CD4-positive, CD25-positive, alpha-beta regulatory T cell (primary cell): ENCODE data around the gene TREML1. TPM values are rescaled to one million over a fixed set of nuclear protein-coding genes. Genes with fewer than 3 reads are reported as not detected.
A peak's percentile ranks its signal among the peaks of the same experiment; 100 is the strongest.

Experiments used
- ATAC-seq, 2 donors: fragments of 150-1000 bp; cut with Tn5 transposase; one replicate each; pipeline ENCODE4 v1.10.0; 2021; ENCODE audit warnings: low read depth in 2 of 2, moderate number of reproducible peaks in 2 of 2, moderate library complexity in 1 of 2
- DNase-seq, 3 donors: peaks; one replicate each; pipeline versions ENCODE4 v3.0.0 to v3.0.0-alpha.2; 2012 to 2022; ENCODE audit warnings: mixed read lengths in 1 of 3
- H3K27ac ChIP-seq: one replicate; pipeline ENCODE4 v1.7.0; 2013; ENCODE audit warnings: mild to moderate bottlenecking, low read length; ENCODE audit not compliant: insufficient read depth, poor library complexity, severe bottlenecking
- H3K27me3 ChIP-seq: one replicate; pipeline ENCODE4 v1.7.0; 2013; ENCODE audit warnings: low read length; ENCODE audit not compliant: control insufficient read depth, insufficient read depth
- H3K36me3 ChIP-seq: one replicate; pipeline ENCODE4 v1.7.0; 2013; ENCODE audit warnings: mild to moderate bottlenecking, low read length, moderate library complexity; ENCODE audit not compliant: control insufficient read depth, insufficient read depth
- H3K4me1 ChIP-seq: 2 replicates; pipeline ENCODE4 v1.7.0; 2013; ENCODE audit warnings: mild to moderate bottlenecking, low read length; ENCODE audit not compliant: insufficient read depth, control insufficient read depth, poor library complexity, severe bottlenecking
- H3K4me3 ChIP-seq: one replicate; pipeline ENCODE4 v1.7.0; 2013; ENCODE audit warnings: low read depth, mild to moderate bottlenecking, low read length, moderate library complexity
- H3K9me3 ChIP-seq, 2 experiments: 1 replicate in 1 of 2; 2 replicates in 1 of 2; pipeline ENCODE4 v1.7.0; 2013; ENCODE audit warnings: low read length in 2 of 2, mild to moderate bottlenecking in 1 of 2, moderate library complexity in 1 of 2; ENCODE audit not compliant: control insufficient read depth in 2 of 2
- H3K27ac Mint-ChIP-seq, 3 donors: one replicate each; pipeline ENCODE4 v1.8.0; 2020 to 2022; ENCODE audit warnings: mild to moderate bottlenecking in 3 of 3, mixed read lengths in 3 of 3, moderate library complexity in 2 of 3
- H3K27me3 Mint-ChIP-seq: one replicate; pipeline ENCODE4 v1.8.0; 2022; ENCODE audit warnings: mild to moderate bottlenecking, mixed read lengths
- H3K36me3 Mint-ChIP-seq: one replicate; pipeline ENCODE4 v1.8.0; 2020; ENCODE audit warnings: mixed read lengths
- H3K4me1 Mint-ChIP-seq, 4 donors: one replicate each; pipeline ENCODE4 v1.8.0; 2020 to 2022; ENCODE audit warnings: mixed read lengths in 4 of 4, mild to moderate bottlenecking in 1 of 4
- H3K4me3 Mint-ChIP-seq, 4 donors: one replicate each; pipeline ENCODE4 v1.8.0; 2020 to 2022; ENCODE audit warnings: mild to moderate bottlenecking in 4 of 4, mixed read lengths in 4 of 4, moderate library complexity in 3 of 4
- H3K9me3 Mint-ChIP-seq, 7 donors: one replicate each; pipeline ENCODE4 v1.8.0; 2020 to 2022; ENCODE audit warnings: mixed read lengths in 7 of 7, mild to moderate bottlenecking in 3 of 7, moderate library complexity in 2 of 7
- polyA plus RNA-seq, 4 donors: library from polyadenylated mRNA; unstranded; fragments of 300-500 nt; fragmentation: Illumina TruSeq; gene quantifications; one replicate each; pipeline ENCODE4 v1.2.3, GENCODE V29; 2021
- total RNA-seq: library from RNA; stranded (reverse); gene quantifications from one replicate; pipeline ENCODE4 v1.2.3, GENCODE V29; 2022

The TREML1 gene
- total and polyA plus RNA-seq, 5 donors from 2014 or later: 4.8 TPM; not detected in 4

GRCh38 chr6:41157323-41157722 lies 3.2 kb upstream of the TREML1 start:
- H3K27ac ChIP-seq: no peak overlapping the region
- Mint-ChIP-seq H3K27ac (no peak overlapping the region), H3K36me3 (no peaks in the 10 kb centered on the region), H3K9me3 (peaks cover 0 to 2% (median 0%) of the 10 kb centered on the region in 7 donors), H3K4me3 (no peak overlapping the region), H3K27me3 (peaks cover 11% of the 10 kb centered on the region), H3K4me1 (peaks cover 0 to 3% (median under 1%) of the 10 kb centered on the region in 4 donors)
- H3K27me3 ChIP-seq: no peaks in the 10 kb centered on the region
- DNase-seq (no peak), ATAC-seq (no peak)
- no peaks in the 10 kb centered on the region for H3K4me1 ChIP-seq
- no peaks in the 10 kb centered on the region for H3K9me3 ChIP-seq
- no peaks in the 10 kb centered on the region for H3K36me3 ChIP-seq
- no peak overlapping the region for H3K4me3 ChIP-seq

GRCh38 chr6:41156771-41157170 lies 2.6 kb upstream of the TREML1 start:
- no peaks in the 10 kb centered on the region for H3K9me3 ChIP-seq
- no peak for DNase-seq
- ATAC-seq: no peak
- no peaks in the 10 kb centered on the region for H3K27me3 ChIP-seq
- no peaks in the 10 kb centered on the region for H3K36me3 ChIP-seq
- Mint-ChIP-seq H3K27ac (no peak overlapping the region), H3K4me1 (peaks cover 0 to 3% (median under 1%) of the 10 kb centered on the region in 4 donors), H3K27me3 (peaks cover 11% of the 10 kb centered on the region), H3K9me3 (peaks cover 0 to 2% (median 0%) of the 10 kb centered on the region in 7 donors), H3K4me3 (no peak overlapping the region), H3K36me3 (no peaks in the 10 kb centered on the region)
- no peaks in the 10 kb centered on the region for H3K4me1 ChIP-seq
- H3K4me3 ChIP-seq: no peak overlapping the region
- no peak overlapping the region for H3K27ac ChIP-seq

GRCh38 chr6:41156001-41156400 lies 1.9 kb upstream of the TREML1 start:
- no peak overlapping the region for H3K4me3 Mint-ChIP-seq

DNA sequence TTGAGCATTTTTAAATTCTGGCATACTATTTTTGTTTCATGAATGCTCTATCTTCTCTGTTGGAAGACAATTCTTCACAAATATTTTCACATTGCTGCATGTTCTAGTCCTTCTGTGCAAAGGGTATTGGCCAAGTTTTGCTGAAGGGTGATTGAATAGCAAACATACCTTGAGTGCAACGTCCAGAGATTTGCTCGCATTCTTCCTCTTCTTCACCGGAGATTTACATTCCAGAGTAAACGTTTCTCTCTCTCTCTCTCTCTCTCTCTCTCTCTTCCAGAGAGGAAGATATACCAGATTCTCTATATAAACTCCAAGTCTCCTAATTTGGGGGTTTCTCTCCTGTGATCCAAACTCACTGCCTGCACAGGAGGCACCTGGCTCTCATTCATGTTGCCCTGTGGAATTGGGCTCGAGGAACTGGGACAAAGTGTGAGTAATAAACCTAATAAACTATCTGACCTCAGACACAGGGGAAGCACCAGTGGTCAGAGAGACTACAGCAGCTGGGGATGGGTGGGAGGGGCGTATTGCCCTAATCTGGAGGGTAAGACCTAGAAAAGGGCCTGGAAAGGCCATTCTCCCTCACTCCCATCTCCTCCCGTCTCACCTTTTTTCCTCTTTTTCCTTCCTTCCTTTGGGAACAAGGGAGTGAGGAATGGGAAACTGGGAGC lies 1.1 kb upstream of the TREML1 start:
- no peak for DNase-seq
- H3K27me3 Mint-ChIP-seq: peaks cover 11% of the 10 kb centered on the region
- no peaks in the 10 kb centered on the region for H3K27me3 ChIP-seq

More at GRCh38 chr6:41156001-41156400, 1.9 kb upstream of the TREML1 start:
- DNase-seq (no peak), ATAC-seq (no peak)
- Histone ChIP-seq H3K4me1 (no peaks in the 10 kb centered on the region), H3K27me3 (no peaks in the 10 kb centered on the region), H3K36me3 (no peaks in the 10 kb centered on the region), H3K27ac (no peak overlapping the region), H3K4me3 (no peak overlapping the region), H3K9me3 (no peaks in the 10 kb centered on the region)
- Mint-ChIP-seq H3K9me3 (peaks cover 0 to 2% (median 0%) of the 10 kb centered on the region in 7 donors), H3K27ac (peak overlapping the region in 1 of 3 donors; percentile 64), H3K27me3 (peaks cover 11% of the 10 kb centered on the region), H3K4me1 (peaks cover 0 to 3% (median 0%) of the 10 kb centered on the region in 4 donors), H3K36me3 (no peaks in the 10 kb centered on the region)

DNA sequence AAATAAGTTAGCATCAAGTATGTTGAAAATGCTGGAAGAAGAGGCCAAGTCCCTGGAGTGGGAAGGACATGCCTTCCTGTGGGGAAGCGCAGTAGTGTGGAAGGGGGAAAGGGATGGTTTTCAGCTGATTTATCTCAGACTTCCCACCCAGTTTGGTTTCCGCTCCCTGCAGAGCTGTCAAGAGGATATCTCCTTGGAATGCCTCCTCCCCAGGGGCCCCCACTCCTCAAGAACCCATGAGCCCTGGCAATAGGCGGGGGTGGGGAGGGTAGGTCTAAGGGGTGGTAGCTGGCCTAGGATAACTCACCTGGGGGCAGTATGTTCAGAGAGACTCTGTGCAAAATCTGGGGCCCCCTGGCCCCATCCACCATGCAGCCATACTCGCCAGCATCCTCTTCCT lies 696 bp downstream of the TREML1 start:
- peaks cover 0 to 7% (median 0%) of the 10 kb centered on the region in 4 donors for H3K4me1 Mint-ChIP-seq
- Histone ChIP-seq H3K4me1 (no peaks in the 10 kb centered on the region), H3K4me3 (no peak overlapping the region), H3K36me3 (no peaks in the 10 kb centered on the region), H3K9me3 (no peaks in the 10 kb centered on the region), H3K27ac (no peak overlapping the region), H3K27me3 (no peaks in the 10 kb centered on the region)
- H3K4me3 Mint-ChIP-seq: no peak overlapping the region
- peaks cover 11% of the 10 kb centered on the region for H3K27me3 Mint-ChIP-seq
- H3K9me3 Mint-ChIP-seq: peaks cover 0 to 3% (median 0%) of the 10 kb centered on the region in 7 donors
- H3K27ac Mint-ChIP-seq: no peak overlapping the region
- ATAC-seq (no peak), DNase-seq (no peak)
- H3K36me3 Mint-ChIP-seq: peaks cover 5% of the 10 kb centered on the region

More for the DNA sequence above, 1.1 kb upstream of the TREML1 start:
- H3K9me3 ChIP-seq: no peaks in the 10 kb centered on the region
- no peak overlapping the region for H3K4me3 ChIP-seq
- H3K4me1 Mint-ChIP-seq: peaks cover 0 to 3% (median 0%) of the 10 kb centered on the region in 4 donors
- ATAC-seq: no peak
- H3K9me3 Mint-ChIP-seq: peaks cover 0 to 3% (median 0%) of the 10 kb centered on the region in 7 donors
- no peaks in the 10 kb centered on the region for H3K4me1 ChIP-seq
- H3K27ac Mint-ChIP-seq: no peak overlapping the region
- H3K27ac ChIP-seq: no peak overlapping the region
- no peak overlapping the region for H3K4me3 Mint-ChIP-seq
- no peaks in the 10 kb centered on the region for H3K36me3 Mint-ChIP-seq
- no peaks in the 10 kb centered on the region for H3K36me3 ChIP-seq

GRCh38 chr6:41150671-41151070 lies 3.5 kb downstream of the TREML1 start:
- Histone ChIP-seq H3K36me3 (no peaks in the 10 kb centered on the region), H3K4me1 (peaks cover 4% of the 10 kb centered on the region), H3K27me3 (no peaks in the 10 kb centered on the region), H3K9me3 (no peaks in the 10 kb centered on the region), H3K27ac (no peak overlapping the region), H3K4me3 (no peak overlapping the region)
- peaks cover 1% of the 10 kb centered on the region for H3K27me3 Mint-ChIP-seq
- H3K9me3 Mint-ChIP-seq: peaks cover 0 to 1% (median 0%) of the 10 kb centered on the region in 7 donors
- H3K27ac Mint-ChIP-seq: no peak overlapping the region
- H3K4me3 Mint-ChIP-seq: peak overlapping the region in 1 of 4 donors; percentile 48
- DNase-seq: no peak
- peaks cover 9 to 18% (median 9%) of the 10 kb centered on the region in 4 donors for H3K4me1 Mint-ChIP-seq
- H3K36me3 Mint-ChIP-seq: peaks cover 13% of the 10 kb centered on the region
- ATAC-seq: no peak

- Mint-ChIP-seq H3K4me3 (peak overlapping the region in 1 of 4 donors; percentile 48), H3K4me1 (peaks cover 9 to 16% (median 9%) of the 10 kb centered on the region in 4 donors), H3K27me3 (no peaks in the 10 kb centered on the region), H3K36me3 (peaks cover 28% of the 10 kb centered on the region), H3K27ac (no peak overlapping the region), H3K9me3 (peaks cover 0 to 1% (median 0%) of the 10 kb centered on the region in 7 donors)
- peaks cover 4% of the 10 kb centered on the region for H3K4me1 ChIP-seq
- no peak for DNase-seq
- H3K9me3 ChIP-seq: no peaks in the 10 kb centered on the region
- no peak overlapping the region for H3K27ac ChIP-seq
- no peaks in the 10 kb centered on the region for H3K27me3 ChIP-seq
- no peaks in the 10 kb centered on the region for H3K36me3 ChIP-seq
- ATAC-seq: no peak
- peak overlapping the region; percentile 26 for H3K4me3 ChIP-seq
Measured at GRCh38 chr6:41147917-41148316, 6.2 kb downstream of the TREML1 start.

DNA sequence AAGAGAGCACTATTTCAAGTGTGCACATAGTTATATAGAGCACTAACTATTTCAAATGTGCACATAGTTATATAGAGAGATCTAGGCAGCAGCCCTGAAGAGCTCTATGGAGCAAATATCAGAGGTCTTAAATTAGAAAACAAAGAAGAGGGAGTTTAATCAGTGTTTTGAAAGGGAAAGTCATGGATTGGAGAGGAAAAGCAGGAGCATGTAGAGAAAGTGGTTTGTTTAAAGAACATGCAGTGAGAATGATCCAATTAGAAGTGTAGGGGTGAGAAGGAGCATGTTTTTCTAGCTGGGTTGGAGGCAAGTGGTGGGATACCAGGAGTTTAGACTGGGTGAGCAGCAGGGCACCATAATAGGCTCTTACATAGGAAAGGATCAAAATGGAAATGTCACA lies 17.2 kb downstream of the TREML1 start:
- no peak overlapping the region for H3K4me3 ChIP-seq
- DNase-seq: no peak
- no peaks in the 10 kb centered on the region for H3K27me3 Mint-ChIP-seq
- H3K4me1 Mint-ChIP-seq: no peaks in the 10 kb centered on the region
- no peaks in the 10 kb centered on the region for H3K27me3 ChIP-seq
- H3K27ac Mint-ChIP-seq: no peak overlapping the region
- H3K4me3 Mint-ChIP-seq: no peak overlapping the region
- ATAC-seq: no peak
- H3K4me1 ChIP-seq: no peaks in the 10 kb centered on the region
- H3K36me3 Mint-ChIP-seq: peaks cover 38% of the 10 kb centered on the region
- no peaks in the 10 kb centered on the region for H3K9me3 ChIP-seq
- H3K27ac ChIP-seq: no peak overlapping the region
- H3K9me3 Mint-ChIP-seq: no peaks in the 10 kb centered on the region
- H3K36me3 ChIP-seq: peaks cover 15% of the 10 kb centered on the region
